GM20000 (cell line): Measurements from ENCODE around the gene SNX17.

Source experiments
- DNase-seq: peaks from one replicate; pipeline ENCODE4 v3.0.0; 2012; ENCODE audit warnings: low spot score
- TF ChIP-seq, protein P1 (sequence below): IDR thresholded peaks from 2 replicates; pipeline ENCODE4 v1.5.1; 2012; ENCODE audit warnings: mild to moderate bottlenecking, control low read depth; ENCODE audit errors: extremely low read depth, missing control alignments

Gene SNX17

DNA sequence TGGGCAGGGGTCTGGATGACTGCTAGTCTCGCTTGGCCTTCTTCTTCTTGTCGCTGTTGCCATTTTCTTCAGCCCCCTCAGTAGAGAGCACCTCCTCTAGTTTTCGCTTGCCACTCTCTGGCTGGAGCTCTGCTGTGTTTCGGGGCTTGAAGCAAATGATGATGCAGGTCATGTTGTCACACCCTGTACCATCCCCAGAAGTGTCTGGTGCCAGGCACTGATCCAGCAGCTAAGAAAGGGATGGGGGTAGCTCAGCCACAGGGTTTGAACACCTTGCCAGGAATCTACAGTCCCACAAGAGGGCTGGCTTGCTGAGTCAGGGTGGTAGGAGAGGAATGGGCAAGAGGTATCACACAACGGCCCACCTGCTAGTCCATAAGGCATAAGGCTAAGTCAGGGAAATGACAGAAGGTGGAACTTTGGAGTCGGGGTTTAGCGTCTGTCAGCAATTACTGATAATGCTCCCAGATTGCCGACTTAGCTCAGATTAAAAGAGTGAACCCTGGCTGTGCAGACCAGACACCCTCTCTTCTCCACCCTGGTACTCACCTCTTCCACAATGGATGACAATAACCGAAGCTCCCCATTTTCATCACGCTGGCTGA lies 11.3 kb downstream of the SNX17 start:
- DNase-seq = no peak
- TF ChIP-seq, protein P1, sequence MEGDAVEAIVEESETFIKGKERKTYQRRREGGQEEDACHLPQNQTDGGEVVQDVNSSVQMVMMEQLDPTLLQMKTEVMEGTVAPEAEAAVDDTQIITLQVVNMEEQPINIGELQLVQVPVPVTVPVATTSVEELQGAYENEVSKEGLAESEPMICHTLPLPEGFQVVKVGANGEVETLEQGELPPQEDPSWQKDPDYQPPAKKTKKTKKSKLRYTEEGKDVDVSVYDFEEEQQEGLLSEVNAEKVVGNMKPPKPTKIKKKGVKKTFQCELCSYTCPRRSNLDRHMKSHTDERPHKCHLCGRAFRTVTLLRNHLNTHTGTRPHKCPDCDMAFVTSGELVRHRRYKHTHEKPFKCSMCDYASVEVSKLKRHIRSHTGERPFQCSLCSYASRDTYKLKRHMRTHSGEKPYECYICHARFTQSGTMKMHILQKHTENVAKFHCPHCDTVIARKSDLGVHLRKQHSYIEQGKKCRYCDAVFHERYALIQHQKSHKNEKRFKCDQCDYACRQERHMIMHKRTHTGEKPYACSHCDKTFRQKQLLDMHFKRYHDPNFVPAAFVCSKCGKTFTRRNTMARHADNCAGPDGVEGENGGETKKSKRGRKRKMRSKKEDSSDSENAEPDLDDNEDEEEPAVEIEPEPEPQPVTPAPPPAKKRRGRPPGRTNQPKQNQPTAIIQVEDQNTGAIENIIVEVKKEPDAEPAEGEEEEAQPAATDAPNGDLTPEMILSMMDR = no peak

DNA sequence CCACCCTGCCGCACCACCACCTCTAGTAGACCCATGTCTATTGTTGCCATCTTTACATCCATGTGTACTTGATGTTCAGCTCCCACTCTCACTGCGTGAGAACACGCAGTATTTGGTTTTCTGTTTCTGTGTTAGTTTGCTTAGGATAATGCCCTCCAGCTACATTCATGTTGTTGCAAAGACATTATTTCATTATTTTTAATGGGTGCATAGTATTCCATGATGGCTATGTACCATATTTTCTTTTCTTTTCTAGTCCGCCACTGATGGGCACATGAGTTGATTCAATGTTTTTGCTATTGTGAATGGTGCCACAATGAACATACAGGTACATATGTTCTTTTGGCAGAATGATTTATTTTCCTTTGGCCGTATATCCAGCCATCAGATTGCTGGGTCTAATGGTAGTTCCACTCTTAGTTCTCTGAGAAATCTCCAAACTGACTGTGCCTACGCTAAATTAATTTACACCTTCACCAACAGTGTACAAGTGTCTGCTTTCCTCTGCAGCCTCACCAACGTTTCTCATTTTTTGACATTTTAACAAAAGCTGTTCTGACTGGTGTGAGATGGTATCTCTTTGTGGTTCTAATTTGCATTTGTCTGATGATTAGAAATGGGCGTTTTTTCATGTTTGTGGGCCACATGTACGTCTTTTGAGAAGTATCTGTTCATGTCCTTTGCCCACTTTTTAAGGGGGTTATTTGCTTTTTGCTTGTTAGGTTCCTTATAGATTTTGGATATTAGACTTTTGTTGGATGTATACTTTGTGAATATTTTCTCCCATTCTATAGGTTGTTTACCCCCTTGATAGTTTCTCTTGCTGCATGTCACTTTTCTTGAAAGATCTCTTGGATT lies 20.6 kb downstream of the SNX17 start:
- no peak for DNase-seq
- TF ChIP-seq, protein P1 = no peak

DNA sequence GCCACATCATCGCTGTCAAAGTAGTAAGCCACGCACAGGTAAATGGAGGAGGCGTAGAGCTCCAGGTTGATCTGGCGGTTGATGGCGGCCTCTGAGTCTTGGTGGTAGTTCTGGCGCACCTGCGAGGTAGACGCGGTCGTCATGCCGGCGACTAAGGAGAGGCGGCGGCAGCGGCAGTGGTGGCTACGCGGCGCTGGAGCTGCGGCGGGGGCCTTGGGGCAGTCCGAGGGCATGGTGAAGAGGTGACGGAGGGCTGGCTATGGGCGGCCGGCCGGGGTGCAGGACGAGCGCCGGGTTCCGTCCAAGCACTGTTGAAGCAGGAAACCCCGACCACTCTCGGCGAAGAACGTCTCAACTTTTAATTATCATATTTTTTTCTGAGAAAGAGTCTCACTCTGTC lies 22.8 kb downstream of the SNX17 start:
- TF ChIP-seq, protein P1 = no peak
- DNase-seq = no peak

DNA sequence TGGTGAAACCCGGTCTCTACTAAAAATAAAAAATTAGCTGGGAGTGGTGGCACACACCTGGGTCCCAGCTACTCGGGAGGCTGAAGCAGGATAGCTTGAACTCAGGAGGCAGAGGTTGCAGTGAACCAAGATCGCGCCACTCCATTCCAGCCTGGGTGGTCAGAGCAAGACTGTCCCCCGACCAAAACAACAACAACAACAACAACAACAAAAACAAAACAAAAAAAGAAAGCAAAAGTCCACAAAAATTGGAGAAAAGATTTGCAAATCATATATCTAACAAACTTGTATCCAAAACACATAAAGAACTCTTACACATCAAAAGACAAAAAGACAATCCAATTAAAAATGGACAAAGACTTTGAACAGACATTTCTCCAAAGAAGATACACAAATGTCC lies 28.5 kb downstream of the SNX17 start:
- TF ChIP-seq, protein P1 = no peak
- DNase-seq = no peak

DNA sequence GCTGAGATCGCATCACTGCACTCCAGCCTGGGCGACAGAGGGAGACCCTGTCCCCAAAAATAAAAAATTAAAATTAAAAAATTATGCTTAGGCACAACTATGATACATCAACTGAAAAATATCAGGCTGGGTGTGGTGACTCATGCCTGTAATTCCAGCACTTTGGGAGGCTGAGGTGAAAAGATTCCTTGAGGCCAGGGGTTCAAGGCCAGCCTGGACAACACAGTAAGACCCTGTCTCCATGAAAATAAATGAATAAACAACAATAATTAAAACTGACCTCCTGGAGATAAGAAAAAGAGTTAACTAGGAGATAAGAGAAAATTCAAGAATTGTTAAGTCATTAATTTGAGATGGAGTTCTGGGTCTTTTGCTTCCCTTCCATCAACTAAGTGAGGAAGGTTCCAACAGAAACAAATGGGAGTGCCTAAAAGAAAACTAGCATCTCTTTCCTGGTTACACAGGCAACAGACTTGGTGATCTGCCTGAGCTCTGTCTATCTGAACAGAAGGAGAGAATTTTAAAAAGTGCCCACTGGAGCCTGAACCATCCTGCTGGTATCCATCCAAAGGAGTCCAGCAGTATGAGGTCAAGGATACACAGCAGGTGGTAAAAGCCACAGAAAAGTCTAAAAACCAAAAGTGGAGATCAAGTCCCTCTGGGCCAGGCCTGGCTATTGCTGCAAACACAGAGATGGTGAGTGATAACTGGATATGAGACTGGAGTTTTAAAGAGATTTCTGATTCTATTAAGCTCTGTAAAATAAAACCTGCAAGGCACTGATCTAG lies 30.1 kb downstream of the SNX17 start:
- TF ChIP-seq, protein P1 = no peak

DNA sequence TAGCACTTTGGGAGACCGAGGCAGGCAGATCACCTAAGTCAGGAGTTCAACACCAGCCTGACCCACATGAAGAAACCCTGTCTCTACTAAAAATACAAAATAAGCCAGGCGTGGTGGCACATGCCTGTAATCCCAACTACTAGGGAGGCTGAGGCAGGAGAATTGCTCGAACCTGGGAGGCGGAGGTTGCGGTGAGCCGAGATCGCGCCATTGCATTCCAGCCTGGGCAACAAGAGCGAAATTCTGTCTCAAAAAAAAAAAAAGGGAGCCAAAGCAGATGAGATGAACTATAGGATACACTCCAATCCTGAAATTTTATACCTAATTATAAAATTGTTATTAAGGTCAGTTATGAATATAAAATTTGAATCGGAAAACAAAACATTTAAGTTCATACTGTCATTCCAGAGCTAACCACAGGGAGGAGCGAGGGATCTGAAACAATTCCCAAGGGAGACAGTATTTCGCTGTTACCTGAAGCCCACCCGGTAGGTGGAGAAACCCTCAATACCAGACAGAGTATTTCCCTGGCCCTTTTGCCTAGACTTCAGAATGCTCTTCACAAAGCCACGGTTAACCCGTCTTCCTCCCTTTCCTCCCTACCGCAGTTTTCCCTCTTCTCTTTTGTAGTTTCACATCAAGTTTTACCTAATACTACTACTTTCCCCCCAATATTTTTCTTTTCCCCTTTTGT lies 37.5 kb downstream of the SNX17 start:
- peak; percentile 10 for DNase-seq
- TF ChIP-seq, protein P1 = no peak

More for the DNA sequence above, 30.1 kb downstream of the SNX17 start:
- no peak for DNase-seq
